ENCODE measurements around the gene BPIFB6. TPM values are rescaled to one million over a fixed set of nuclear protein-coding genes. Genes with fewer than 3 reads are reported as not detected.

Gene BPIFB6
- total and polyA plus RNA-seq, 10 donors = not detected

GRCh38 chr20:33069673-33070072 is 38.2 kb downstream of the BPIFB6 start:
- Histone ChIP-seq H3K27me3 (replicated peaks in 1 of 7) (no peaks in the 10 kb centered on the region), H3K4me1 (no peaks in the 10 kb centered on the region), H3K36me3 (no peaks in the 10 kb centered on the region), H3K9me3 (no peaks in the 10 kb centered on the region), H3K4me3 (no peak overlapping the region), H3K27ac (no peak overlapping the region)
- intact Hi-C loops (cut with DNase I; ENCODE audit: low total_unique reads) = no loop called here
- 81 to 94% (median 88%) methylated on average over 9 of the region's 9 CpGs for WGBS, 5 donors
- TF ChIP-seq POLR2A (IDR thresholded peaks at IDR 0.05) = no peak
- TF ChIP-seq CTCF (IDR thresholded peaks at IDR 0.05 in 8 of 11, conservative IDR thresholded peaks at IDR 0.05 in 3 of 11) = no peak
- TF ChIP-seq POLR2AphosphoS5 (IDR thresholded peaks at IDR 0.05) = no peak
- peak; percentile 43 for DNase-seq

GRCh38 chr20:33070111-33071053 is 38.9 kb downstream of the BPIFB6 start:
- H3K4me1 ChIP-seq = no peaks in the 10 kb centered on the region
- TF ChIP-seq POLR2AphosphoS5 (IDR thresholded peaks at IDR 0.05) = no peak
- intact Hi-C loops (cut with DNase I; ENCODE audit: low total_unique reads) = no loop called here
- no peak overlapping the region for H3K27ac ChIP-seq
- no peaks in the 10 kb centered on the region for H3K27me3 ChIP-seq (replicated peaks in 1 of 7)
- DNase-seq = peak; percentile 38
- no peaks in the 10 kb centered on the region for H3K9me3 ChIP-seq
- WGBS, 5 donors = 62 to 79% (median 70%) methylated on average over 16 to 19 of the region's 19 CpGs
- no peaks in the 10 kb centered on the region for H3K36me3 ChIP-seq
- no peak overlapping the region for H3K4me3 ChIP-seq

- WGBS, 5 donors = 69 to 93% (median 88%) methylated on average over 5 of the region's 5 CpGs
- Histone ChIP-seq H3K4me3 (no peak overlapping the region), H3K27me3 (replicated peaks in 1 of 7) (no peaks in the 10 kb centered on the region), H3K9me3 (no peaks in the 10 kb centered on the region), H3K36me3 (no peaks in the 10 kb centered on the region), H3K4me1 (no peaks in the 10 kb centered on the region), H3K27ac (no peak overlapping the region)
- TF ChIP-seq CTCF (IDR thresholded peaks at IDR 0.05 in 8 of 11, conservative IDR thresholded peaks at IDR 0.05 in 3 of 11) (no peak), POLR2AphosphoS5 (IDR thresholded peaks at IDR 0.05) (no peak), POLR2A (IDR thresholded peaks at IDR 0.05) (no peak)
- peak; percentile 9 for DNase-seq
- intact Hi-C loops (cut with DNase I; ENCODE audit: low total_unique reads) = no loop called here
Observed at GRCh38 chr20:33071198-33071597, 39.8 kb downstream of the BPIFB6 start.

GRCh38 chr20:33072362-33072761 is 40.9 kb downstream of the BPIFB6 start:
- Histone ChIP-seq H3K36me3 (no peaks in the 10 kb centered on the region), H3K9me3 (no peaks in the 10 kb centered on the region), H3K27ac (no peak overlapping the region), H3K4me3 (no peak overlapping the region), H3K27me3 (replicated peaks in 1 of 7) (peaks cover 0 to 11% (median 0%) of the 10 kb centered on the region in 7 donors), H3K4me1 (no peaks in the 10 kb centered on the region)
- TF ChIP-seq POLR2AphosphoS5 (IDR thresholded peaks at IDR 0.05) = no peak
- no peak for TF ChIP-seq POLR2A (IDR thresholded peaks at IDR 0.05)
- TF ChIP-seq CTCF (IDR thresholded peaks at IDR 0.05 in 8 of 11, conservative IDR thresholded peaks at IDR 0.05 in 3 of 11) = no peak
- 83 to 96% (median 88%) methylated on average over 4 of the region's 4 CpGs for WGBS, 5 donors
- DNase-seq = peak; percentile 2
- intact Hi-C loops (cut with DNase I; ENCODE audit: low total_unique reads) = no loop called here
